RWPE1 (cell line): ENCODE measurements around the gene FAM118A.

Source experiments
- CTCF ChIA-PET: fragments of 350-600 bp; sonication (Branson Sonifier 250); formaldehyde crosslinking; extraction: SDS; loops from one replicate; lab custom pipeline; 2021; lab: Yijun Ruan, JAX
- POLR2A ChIA-PET: fragments of 400-600 bp; formaldehyde crosslinking; extraction: SDS; loops from one replicate; lab custom pipeline; 2020; ENCODE audit warnings: antibody characterized with exemption; ENCODE audit not compliant: low non-redundant PET; lab: Yijun Ruan, JAX
- DNase-seq: peaks from one replicate; pipeline ENCODE4 v3.0.0; 2012; ENCODE audit warnings: low spot score
- H3K27ac ChIP-seq: fragments of 450-650 bp; 2 replicates; pipeline ENCODE4 v1.5.1; 2017
- CTCF ChIP-seq: fragments of 450-650 bp; conservative IDR thresholded peaks from 2 replicates; pipeline ENCODE4 v1.5.1; 2017; ENCODE audit warnings: low read depth, mild to moderate bottlenecking

FAM118A gene

GRCh38 chr22:45298934-45299505 lies 10.7 kb upstream of the FAM118A start:
- POLR2A ChIA-PET: no interaction called here
- DNase-seq: no peak
- no peak overlapping the region for H3K27ac ChIP-seq
- no peak for TF ChIP-seq CTCF
- CTCF ChIA-PET: no interaction called here

GRCh38 chr22:45302751-45303150 lies 7.0 kb upstream of the FAM118A start:
- ChIA-PET POLR2A (no interaction called here), CTCF (no interaction called here)
- peak overlapping the region; percentile 68 for H3K27ac ChIP-seq
- TF ChIP-seq CTCF: no peak
- no peak for DNase-seq

GRCh38 chr22:45303181-45303580 lies 6.6 kb upstream of the FAM118A start:
- POLR2A ChIA-PET: no interaction called here
- DNase-seq: no peak
- no peak for TF ChIP-seq CTCF
- CTCF ChIA-PET: no interaction called here
- no peak overlapping the region for H3K27ac ChIP-seq

- POLR2A ChIA-PET: no interaction called here
- TF ChIP-seq CTCF: no peak
- CTCF ChIA-PET: no interaction called here
Observed at GRCh38 chr22:45304971-45305370, 4.8 kb upstream of the FAM118A start.

GRCh38 chr22:45305456-45306075 lies 4.2 kb upstream of the FAM118A start:
- no peak for DNase-seq
- ChIA-PET POLR2A (no interaction called here), CTCF (no interaction called here)
- TF ChIP-seq CTCF: no peak
- no peak overlapping the region for H3K27ac ChIP-seq

More at GRCh38 chr22:45304971-45305370, 4.8 kb upstream of the FAM118A start:
- DNase-seq: no peak
- H3K27ac ChIP-seq: no peak overlapping the region

- CTCF ChIA-PET: no interaction called here
- DNase-seq: no peak
- no peak overlapping the region for H3K27ac ChIP-seq
- TF ChIP-seq CTCF: no peak
- POLR2A ChIA-PET: no interaction called here
Observed at GRCh38 chr22:45306139-45306538, 3.6 kb upstream of the FAM118A start.
